OCI-LY1 (cell line): ENCODE results near the gene GALNT18.

Experiments
- H2AFZ ChIP-seq: fragments of 200-600 bp; sonication (generic), shearing (Covaris generic); 2 replicates; pipeline ENCODE4 v1.6.0; 2014; ENCODE audit warnings: antibody characterized with exemption, mild to moderate bottlenecking, low read length
- H3F3A ChIP-seq: fragments of 200-600 bp; sonication (generic), shearing (Covaris generic); 2 replicates; pipeline ENCODE4 v1.6.0; 2014; ENCODE audit warnings: mild to moderate bottlenecking, antibody characterized with exemption, low read length, moderate library complexity; ENCODE audit not compliant: insufficient read depth
- H3K27ac ChIP-seq: fragments of 200-600 bp; sonication (generic); 2 replicates; pipeline ENCODE4 v1.5.1; 2014; ENCODE audit warnings: low read length, mixed run types, mild to moderate bottlenecking, low read depth; ENCODE audit not compliant: poor library complexity, severe bottlenecking
- H3K27me3 ChIP-seq: fragments of 200-600 bp; sonication (generic); 2 replicates; pipeline ENCODE4 v1.6.0; 2014; ENCODE audit warnings: antibody characterized with exemption, mild to moderate bottlenecking, low read length, moderate library complexity; ENCODE audit not compliant: insufficient read depth
- H3K36me3 ChIP-seq: fragments of 200-600 bp; sonication (generic); 2 replicates; pipeline ENCODE4 v1.6.1; 2014; ENCODE audit warnings: mild to moderate bottlenecking, antibody characterized with exemption, low read length, moderate library complexity, mixed read lengths; ENCODE audit not compliant: insufficient read depth
- H3K4me1 ChIP-seq: fragments of 200-600 bp; sonication (generic); 2 replicates; pipeline ENCODE4 v1.5.1; 2014; ENCODE audit warnings: mild to moderate bottlenecking, low read length, moderate library complexity; ENCODE audit not compliant: insufficient read depth, severe bottlenecking
- H3K4me2 ChIP-seq: fragments of 200-600 bp; sonication (generic), shearing (Covaris generic); 2 replicates; pipeline ENCODE4 v1.6.1; 2014; ENCODE audit warnings: low read length
- H3K4me3 ChIP-seq: fragments of 200-600 bp; sonication (generic); 2 replicates; pipeline ENCODE4 v1.5.1; 2014; ENCODE audit warnings: low read length, low read depth, mild to moderate bottlenecking, mixed read lengths; ENCODE audit not compliant: poor library complexity, severe bottlenecking
- H3K79me2 ChIP-seq: fragments of 200-600 bp; shearing (Covaris generic); 2 replicates; pipeline ENCODE4 v1.6.1; 2016; ENCODE audit warnings: mixed run types, low read length, mixed read lengths; ENCODE audit not compliant: insufficient read depth
- H3K9ac ChIP-seq: fragments of 200-600 bp; sonication (generic), shearing (Covaris generic); 2 replicates; pipeline ENCODE4 v1.6.1; 2014; ENCODE audit warnings: mild to moderate bottlenecking, low read length, mixed read lengths
- H3K9me2 ChIP-seq: fragments of 200-600 bp; sonication (generic), shearing (Covaris generic); 2 replicates; pipeline ENCODE4 v1.6.1; 2014; ENCODE audit warnings: low read depth, mild to moderate bottlenecking, low read length, mixed read lengths
- H3K9me3 ChIP-seq: fragments of 200-600 bp; shearing (Covaris generic); 2 replicates; pipeline ENCODE4 v1.6.1; 2014; ENCODE audit warnings: low read length, mixed read lengths
- H4K20me1 ChIP-seq: fragments of 200-600 bp; sonication (generic), shearing (Covaris generic); 2 replicates; pipeline ENCODE4 v1.6.0; 2016; ENCODE audit warnings: mild to moderate bottlenecking, low read length; ENCODE audit not compliant: insufficient read depth
- EZH2 ChIP-seq: fragments of 200-600 bp; sonication (generic), shearing (Covaris generic); IDR thresholded peaks from 2 replicates; pipeline ENCODE4 v1.8.0; 2017; ENCODE audit warnings: borderline replicate concordance, mixed run types, mild to moderate bottlenecking, antibody characterized with exemption, low read length, moderate library complexity, mixed read lengths
- TF ChIP-seq, protein P1 (sequence below): fragments of 200-600 bp; sonication (generic), shearing (Covaris generic); IDR thresholded peaks from 2 replicates; pipeline ENCODE4 v1.5.1; 2017; ENCODE audit warnings: mild to moderate bottlenecking, antibody characterized with exemption, low read length, moderate library complexity, mixed read lengths

The GALNT18 gene

DNA sequence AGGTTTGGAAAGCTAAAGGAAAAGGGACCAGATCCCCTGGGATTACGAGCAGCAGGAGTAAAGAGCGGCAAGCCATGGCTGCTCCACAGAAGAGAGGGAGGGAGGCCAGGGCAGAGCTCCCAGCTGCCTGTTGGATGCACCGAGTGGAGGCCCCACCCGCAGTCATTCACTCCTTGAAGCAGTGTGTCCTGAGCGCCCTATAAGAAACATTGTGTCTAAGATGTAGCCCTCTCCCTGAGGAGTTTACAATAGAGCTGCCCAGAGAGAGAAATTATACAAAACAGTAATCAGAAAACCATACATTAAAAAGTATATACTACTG is 214.1 kb downstream of the GALNT18 start:
- no peak overlapping the region for H3K4me3 ChIP-seq
- no peak overlapping the region for H3K9ac ChIP-seq
- H2AFZ ChIP-seq, result no peak overlapping the region
- no peaks in the 10 kb centered on the region for H3K9me3 ChIP-seq
- no peaks in the 10 kb centered on the region for H4K20me1 ChIP-seq
- no peaks in the 10 kb centered on the region for H3K36me3 ChIP-seq
- no peaks in the 10 kb centered on the region for H3K4me1 ChIP-seq
- no peak overlapping the region for H3K27ac ChIP-seq
- H3K4me2 ChIP-seq, result no peak overlapping the region
- TF ChIP-seq, protein P1, sequence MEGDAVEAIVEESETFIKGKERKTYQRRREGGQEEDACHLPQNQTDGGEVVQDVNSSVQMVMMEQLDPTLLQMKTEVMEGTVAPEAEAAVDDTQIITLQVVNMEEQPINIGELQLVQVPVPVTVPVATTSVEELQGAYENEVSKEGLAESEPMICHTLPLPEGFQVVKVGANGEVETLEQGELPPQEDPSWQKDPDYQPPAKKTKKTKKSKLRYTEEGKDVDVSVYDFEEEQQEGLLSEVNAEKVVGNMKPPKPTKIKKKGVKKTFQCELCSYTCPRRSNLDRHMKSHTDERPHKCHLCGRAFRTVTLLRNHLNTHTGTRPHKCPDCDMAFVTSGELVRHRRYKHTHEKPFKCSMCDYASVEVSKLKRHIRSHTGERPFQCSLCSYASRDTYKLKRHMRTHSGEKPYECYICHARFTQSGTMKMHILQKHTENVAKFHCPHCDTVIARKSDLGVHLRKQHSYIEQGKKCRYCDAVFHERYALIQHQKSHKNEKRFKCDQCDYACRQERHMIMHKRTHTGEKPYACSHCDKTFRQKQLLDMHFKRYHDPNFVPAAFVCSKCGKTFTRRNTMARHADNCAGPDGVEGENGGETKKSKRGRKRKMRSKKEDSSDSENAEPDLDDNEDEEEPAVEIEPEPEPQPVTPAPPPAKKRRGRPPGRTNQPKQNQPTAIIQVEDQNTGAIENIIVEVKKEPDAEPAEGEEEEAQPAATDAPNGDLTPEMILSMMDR, result no peak
- no peak for TF ChIP-seq EZH2
- H3K27me3 ChIP-seq, result no peaks in the 10 kb centered on the region
- no peaks in the 10 kb centered on the region for H3K9me2 ChIP-seq
- H3K79me2 ChIP-seq, result no peaks in the 10 kb centered on the region
- no peaks in the 10 kb centered on the region for H3F3A ChIP-seq

DNA sequence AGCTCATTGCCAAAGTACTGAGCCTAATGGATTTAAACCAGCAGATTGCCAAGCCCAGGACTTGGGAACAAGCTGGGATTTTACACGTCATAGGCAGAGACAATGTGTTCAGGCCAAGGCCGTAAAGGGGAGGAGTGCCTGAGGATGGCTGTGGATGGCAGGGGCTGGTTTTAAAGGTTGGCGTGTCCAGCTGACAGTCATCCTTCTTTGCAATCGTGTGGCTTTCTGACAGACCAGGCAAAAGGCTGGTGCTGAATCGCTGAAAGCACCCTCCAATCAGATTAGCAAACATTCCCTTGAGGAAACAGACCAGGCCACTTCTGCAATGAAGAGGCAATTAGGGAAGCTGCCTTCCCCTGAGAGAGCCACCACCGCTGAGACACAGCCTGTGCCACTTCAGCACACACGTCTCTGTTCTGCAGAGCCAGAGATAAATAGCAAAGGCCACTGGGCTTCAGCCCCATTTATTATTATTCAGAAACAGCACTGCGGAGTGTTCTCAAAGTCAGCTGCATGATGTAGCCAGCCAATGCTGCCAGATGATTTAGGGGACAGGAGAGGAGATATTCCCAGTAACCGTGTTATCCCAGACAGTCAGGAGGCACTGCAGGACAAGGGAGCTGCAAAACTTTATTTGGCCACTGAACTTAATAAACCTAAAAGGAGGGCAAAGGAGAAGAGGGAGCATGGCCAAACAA is 214.6 kb downstream of the GALNT18 start:
- Histone ChIP-seq H3F3A (no peaks in the 10 kb centered on the region), H3K9me2 (no peaks in the 10 kb centered on the region), H3K4me3 (no peak overlapping the region), H3K4me1 (no peaks in the 10 kb centered on the region), H3K4me2 (no peak overlapping the region), H3K36me3 (no peaks in the 10 kb centered on the region), H4K20me1 (no peaks in the 10 kb centered on the region), H3K79me2 (no peaks in the 10 kb centered on the region), H3K9ac (no peak overlapping the region), H3K27me3 (no peaks in the 10 kb centered on the region), H2AFZ (no peak overlapping the region), H3K9me3 (no peaks in the 10 kb centered on the region), H3K27ac (no peak overlapping the region)
- TF ChIP-seq, protein P1, result no peak
- no peak for TF ChIP-seq EZH2

DNA sequence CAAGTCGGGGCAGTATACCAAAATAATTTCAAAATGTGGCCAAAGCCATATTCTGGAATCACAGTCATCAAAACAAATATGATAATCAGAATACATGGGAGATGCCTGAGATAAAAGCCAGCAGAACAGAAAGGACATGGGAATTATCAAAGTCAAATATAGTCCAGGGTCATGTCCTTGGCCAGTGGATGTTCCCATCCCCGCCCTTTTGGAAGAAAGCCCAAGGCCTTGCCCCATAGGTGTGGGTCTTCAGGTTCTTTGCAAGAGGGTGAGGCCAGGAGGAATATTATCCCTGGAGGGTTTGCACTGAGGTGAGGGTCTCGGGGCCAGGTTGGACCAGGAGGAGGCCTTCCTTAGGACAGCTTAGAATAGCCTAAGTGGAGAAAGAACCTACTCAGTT is 215.2 kb downstream of the GALNT18 start:
- Histone ChIP-seq H3K36me3 (no peaks in the 10 kb centered on the region), H3K9me3 (no peaks in the 10 kb centered on the region), H2AFZ (no peak overlapping the region), H3K4me2 (no peak overlapping the region), H3K27me3 (no peaks in the 10 kb centered on the region), H3K4me1 (no peaks in the 10 kb centered on the region), H3K79me2 (no peaks in the 10 kb centered on the region), H3K9ac (no peak overlapping the region), H3F3A (no peaks in the 10 kb centered on the region), H3K27ac (no peak overlapping the region), H3K9me2 (no peaks in the 10 kb centered on the region), H3K4me3 (no peak overlapping the region), H4K20me1 (no peaks in the 10 kb centered on the region)
- TF ChIP-seq, protein P1, result no peak
- no peak for TF ChIP-seq EZH2
